Measurements from ENCODE around the gene TTC36. TPM values are rescaled to one million over a fixed set of nuclear protein-coding genes. Genes with fewer than 3 reads are reported as not detected.
A peak's percentile ranks its signal among the peaks of the same experiment; 100 is the strongest.

Gene TTC36
- total and polyA plus RNA-seq, 2 of the 13 experiments (the other 11 are each of a cell fraction or from before 2014, with no cell fraction given): 0.13 to 0.40 TPM

- WGBS (ENCODE audit: low lambda C conversion rate): 93% methylated on average over 5 of the region's 6 CpGs
- Histone ChIP-seq H3K4me3 (replicated peaks in 1 of 3; ENCODE audit: insufficient read depth in 1 of 3, low read depth in 2 of 3, low read length in 3 of 3) (no peak overlapping the region), H4K20me1 (ENCODE audit: insufficient read depth, low read length) (no peaks in the 10 kb centered on the region), H3K27ac (ENCODE audit: extremely low read length, insufficient read depth, low read length) (no peak overlapping the region), H3K79me2 (ENCODE audit: insufficient read depth, low read length) (no peaks in the 10 kb centered on the region), H3K36me3 (replicated peaks in 1 of 2; ENCODE audit: control insufficient read depth in 1 of 2, insufficient read depth in 2 of 2, low read length in 2 of 2) (peaks cover 0 to 3% of the 10 kb centered on the region in 2 experiments; a peak in 3 of 5 replicates), H3K9ac (ENCODE audit: insufficient read depth, low read depth, low read length) (no peak overlapping the region), H3K4me2 (ENCODE audit: low read depth, low read length) (no peak overlapping the region), H3K9me3 (ENCODE audit: low read length) (no peaks in the 10 kb centered on the region), H3K4me1 (ENCODE audit: insufficient read depth, low read length) (peaks cover 50% of the 10 kb centered on the region), H2AFZ (ENCODE audit: low read length) (no peak overlapping the region), H3K27me3 (ENCODE audit: control insufficient read depth in 1 of 2, insufficient read depth in 2 of 2, low read length in 2 of 2) (no peaks in the 10 kb centered on the region; a peak in 1 of 5 replicates)
- intact Hi-C loops (cut with micrococcal nuclease; ENCODE audit: unreplicated experiment) (no loop called here), in situ Hi-C loops (cut with HindIII; ENCODE audit: extremely low pct_ligation_motif_present, low pct_unique_long_range_greater_than_20kb) (no loop called here)
- ChIA-PET POLR2A (interaction anchor here (0.6 kb wide), 1 partner anchor 93 kb away, joined by 3 read pairs; no protein-coding TSS in a partner anchor), CTCF (ENCODE audit: low intra/inter-chr PET ratio, low total read pairs) (no interaction called here)
- ATAC-seq (no peak), FAIRE-seq (no peak), DNase-seq (ENCODE audit: low spot score) (no peak)
- TF ChIP-seq AGO2 (optimal IDR thresholded peaks at IDR 0.05; ENCODE audit: low read depth, low read length) (peak; percentile 56), UBTF (CRISPR knock-in tag; IDR thresholded peaks at IDR 0.05) (no peak), BRF2 (CRISPR knock-in tag; IDR thresholded peaks at IDR 0.05) (no peak)
- no TSS peak for BruUV-seq (replicated peaks)
Observed at GRCh38 chr11:118528511-118528910, 1.2 kb downstream of the TTC36 start.

All from HepG2 (cell line).